ENCODE measurements around the gene NKPD1. TPM values are rescaled to one million over a fixed set of nuclear protein-coding genes. Genes with fewer than 3 reads are reported as not detected.
A peak's percentile ranks its signal among the peaks of the same experiment; 100 is the strongest.

Gene NKPD1
- total and polyA plus RNA-seq, 9 of the 15 experiments (the other 6 are each of a cell fraction or from before 2014, with no cell fraction given) = 0.03 to 0.09 (median 0.04) TPM; not detected in 5

- TF ChIP-seq MGA (IDR thresholded peaks at IDR 0.05) (peak; percentile 67; the same call in 1 of the 2 replicates), TCF3 (CRISPR knock-in tag; IDR thresholded peaks at IDR 0.05) (peak; percentile 15; the same call in 1 of the 2 replicates), HOXB6 (CRISPR knock-in tag; IDR thresholded peaks at IDR 0.05; ENCODE audit: borderline replicate concordance) (no peak), POLR2B (IDR thresholded peaks at IDR 0.05; ENCODE audit: low read depth, partially characterized antibody) (peak; percentile 67), MITF (IDR thresholded peaks at IDR 0.05) (peak; percentile 64; the same call in 1 of the 2 replicates), NRF1 (conservative IDR thresholded peaks at IDR 0.05 in 1 of 2, IDR thresholded peaks at IDR 0.05 in 1 of 2) (peak; percentile 93 to 94), ELF1 (tag; IDR thresholded peaks at IDR 0.05) (peak; percentile 99), SUPT5H (IDR thresholded peaks at IDR 0.05) (peak; percentile 72), FOS (IDR thresholded peaks at IDR 0.05; ENCODE audit: extremely low read depth, insufficient read length) (peak; percentile 89)
- TF ChIP-seq, protein P1, sequence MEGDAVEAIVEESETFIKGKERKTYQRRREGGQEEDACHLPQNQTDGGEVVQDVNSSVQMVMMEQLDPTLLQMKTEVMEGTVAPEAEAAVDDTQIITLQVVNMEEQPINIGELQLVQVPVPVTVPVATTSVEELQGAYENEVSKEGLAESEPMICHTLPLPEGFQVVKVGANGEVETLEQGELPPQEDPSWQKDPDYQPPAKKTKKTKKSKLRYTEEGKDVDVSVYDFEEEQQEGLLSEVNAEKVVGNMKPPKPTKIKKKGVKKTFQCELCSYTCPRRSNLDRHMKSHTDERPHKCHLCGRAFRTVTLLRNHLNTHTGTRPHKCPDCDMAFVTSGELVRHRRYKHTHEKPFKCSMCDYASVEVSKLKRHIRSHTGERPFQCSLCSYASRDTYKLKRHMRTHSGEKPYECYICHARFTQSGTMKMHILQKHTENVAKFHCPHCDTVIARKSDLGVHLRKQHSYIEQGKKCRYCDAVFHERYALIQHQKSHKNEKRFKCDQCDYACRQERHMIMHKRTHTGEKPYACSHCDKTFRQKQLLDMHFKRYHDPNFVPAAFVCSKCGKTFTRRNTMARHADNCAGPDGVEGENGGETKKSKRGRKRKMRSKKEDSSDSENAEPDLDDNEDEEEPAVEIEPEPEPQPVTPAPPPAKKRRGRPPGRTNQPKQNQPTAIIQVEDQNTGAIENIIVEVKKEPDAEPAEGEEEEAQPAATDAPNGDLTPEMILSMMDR (IDR thresholded peaks at IDR 0.05 in 2 of 3, conservative IDR thresholded peaks at IDR 0.05 in 1 of 3; ENCODE audit: insufficient read depth in 2 of 3, low read depth in 1 of 3, low read length in 3 of 3) = peak; percentile 61 to 81 (median 70)
These were observed 17.7 kb upstream of the NKPD1 start, which contains the start of gene BLOC1S3 (continued) for GRCh38 chr19:45178262-45179071.

Measured in K562 (cell line).